Gastrocnemius medialis (tissue), 4 donors: ENCODE measurements around the gene MAPK8. TPM values are rescaled to one million over a fixed set of nuclear protein-coding genes. Genes with fewer than 3 reads are reported as not detected.

Source experiments
- ATAC-seq, 2 donors: fragments of 150-250 bp; one replicate each; pipeline ENCODE4 v1.9.1; 2016
- DNase-seq, 2 donors: peaks; one replicate each; pipeline ENCODE4 v3.0.0-alpha.2; 2019
- H3K27ac ChIP-seq, 4 donors: fragments of 200-600 bp; sonication (generic); 1 replicate in 1 of 4; 2 replicates in 3 of 4; pipeline ENCODE4 v1.5.1; 2016 to 2018; ENCODE audit warnings: mild to moderate bottlenecking in 2 of 4, moderate library complexity in 1 of 4
- H3K27me3 ChIP-seq, 3 donors: fragments of 200-600 bp; sonication (generic) in 2 of 3; 1 replicate in 1 of 3; 2 replicates in 2 of 3; pipeline versions ENCODE4 v1.5.1 to v1.6.0; 2016 to 2019; ENCODE audit warnings: mild to moderate bottlenecking in 1 of 3, moderate library complexity in 1 of 3
- H3K36me3 ChIP-seq, 2 donors: fragments of 200-600 bp; sonication (generic) in 1 of 2; one replicate each; pipeline ENCODE4 v1.5.1; 2017 to 2018
- H3K4me1 ChIP-seq, 2 donors: fragments of 200-600 bp; sonication (generic) in 1 of 2; one replicate each; pipeline ENCODE4 v1.5.1; 2016 to 2017; ENCODE audit warnings: mild to moderate bottlenecking in 2 of 2
- H3K4me3 ChIP-seq, 4 donors: fragments of 200-600 bp; sonication (generic) in 3 of 4; 1 replicate in 1 of 4; 2 replicates in 3 of 4; pipeline ENCODE4 v1.5.1; 2016 to 2019; ENCODE audit warnings: mild to moderate bottlenecking in 2 of 4
- H3K9me3 ChIP-seq, 3 donors: fragments of 200-600 bp; sonication (generic) in 2 of 3; 1 replicate in 1 of 3; 2 replicates in 2 of 3; pipeline ENCODE4 v1.5.1; 2016 to 2019
- CTCF ChIP-seq, 5 experiments: fragments of 450-650 bp in 3 of 5; fragments of 200-600 bp in 2 of 5; sonication (generic) in 2 of 5; IDR thresholded peaks in 4 of 5; conservative IDR thresholded peaks in 1 of 5; 1 replicate in 4 of 5; 2 replicates in 1 of 5; pipeline ENCODE4 v1.5.1; 2016 to 2019; ENCODE audit warnings: antibody characterized with exemption in 5 of 5, mild to moderate bottlenecking in 3 of 5, moderate library complexity in 3 of 5
- POLR2A ChIP-seq, 2 donors: fragments of 450-650 bp; IDR thresholded peaks; one replicate each; pipeline ENCODE4 v1.6.1; 2017; ENCODE audit warnings: antibody characterized with exemption in 2 of 2, mild to moderate bottlenecking in 2 of 2, moderate library complexity in 2 of 2
- in situ Hi-C, 4 donors: fragments of 200-750 bp; cut with MboI; loops; one replicate each; pipeline versions ENCODE4 v1.15.0 to v1.8.0; 2017; ENCODE audit warnings: low sequenced_read_pairs in 4 of 4
- intact Hi-C: fragments of 100-400 bp; cut with DNase I; formaldehyde crosslinking; loops from one replicate; pipeline ENCODE4 v1.15.1; 2023; ENCODE audit warnings: low total_unique reads
- total RNA-seq, 4 donors: library from RNA; depleted of rRNA; stranded (reverse); fragments of >200 nt; gene quantifications; one replicate each; pipeline versions ENCODE4 v1.1.0 to v1.2.3, GENCODE V29; 2016

Gene MAPK8
- total RNA-seq, 4 donors from 2014 or later: 25.6 to 52.1 (median 35.4) TPM

DNA sequence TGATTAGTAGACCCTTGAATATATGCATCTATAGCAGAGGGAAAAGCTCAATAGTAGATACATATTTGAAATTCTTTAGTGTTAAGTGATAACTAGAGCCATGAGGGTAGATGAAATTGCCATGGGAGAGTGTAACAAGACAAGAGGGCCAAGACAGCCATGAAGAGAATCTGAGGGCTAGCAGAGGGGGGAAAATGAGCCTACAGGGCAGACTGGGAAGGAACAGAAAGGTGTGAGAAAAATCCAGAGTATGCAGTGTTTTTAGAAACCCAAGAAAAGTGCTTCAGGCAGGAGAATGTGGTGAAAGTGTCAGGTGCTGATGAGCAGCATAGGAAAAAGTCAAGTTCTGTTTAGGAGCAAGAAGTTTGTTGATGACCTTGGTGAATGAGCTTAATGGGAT lies 63.0 kb downstream of the MAPK8 start:
- H3K27ac ChIP-seq: no peak overlapping the region
- intact Hi-C loops: no loop called here
- TF ChIP-seq CTCF (IDR thresholded peaks at IDR 0.05 in 4 of 5, conservative IDR thresholded peaks at IDR 0.05 in 1 of 5): no peak

GRCh38 chr10:48377751-48378530 lies 71.5 kb downstream of the MAPK8 start:
- in situ Hi-C loops (no loop called here), intact Hi-C loops (no loop called here)
- DNase-seq (no peak), ATAC-seq (no peak)
- no peak for TF ChIP-seq CTCF (IDR thresholded peaks at IDR 0.05 in 4 of 5, conservative IDR thresholded peaks at IDR 0.05 in 1 of 5)
- TF ChIP-seq POLR2A (IDR thresholded peaks at IDR 0.05): no peak
- Histone ChIP-seq H3K4me3 (no peak overlapping the region), H3K4me1 (no peaks in the 10 kb centered on the region), H3K9me3 (no peaks in the 10 kb centered on the region), H3K27ac (no peak overlapping the region), H3K36me3 (no peaks in the 10 kb centered on the region), H3K27me3 (no peaks in the 10 kb centered on the region)

More for the DNA sequence above, 63.0 kb downstream of the MAPK8 start:
- ATAC-seq (no peak), DNase-seq (no peak)
- no peak overlapping the region for H3K4me3 ChIP-seq
- H3K4me1 ChIP-seq: peaks cover 0 to 12% of the 10 kb centered on the region in 2 donors
- H3K9me3 ChIP-seq: no peaks in the 10 kb centered on the region
- in situ Hi-C loops: loop anchor here in 2 of 4 donors (25.0 kb wide), 1 partner anchor 168 kb away; no protein-coding TSS in a partner anchor
- H3K27me3 ChIP-seq: no peaks in the 10 kb centered on the region
- H3K36me3 ChIP-seq: no peaks in the 10 kb centered on the region

GRCh38 chr10:48378675-48379074 lies 72.2 kb downstream of the MAPK8 start:
- Histone ChIP-seq H3K36me3 (no peaks in the 10 kb centered on the region), H3K27ac (no peak overlapping the region), H3K27me3 (no peaks in the 10 kb centered on the region), H3K4me1 (no peaks in the 10 kb centered on the region), H3K4me3 (no peak overlapping the region), H3K9me3 (no peaks in the 10 kb centered on the region)
- TF ChIP-seq POLR2A (IDR thresholded peaks at IDR 0.05) (no peak), CTCF (IDR thresholded peaks at IDR 0.05 in 4 of 5, conservative IDR thresholded peaks at IDR 0.05 in 1 of 5) (no peak)
- intact Hi-C loops: no loop called here
- ATAC-seq: no peak
- DNase-seq: no peak
- in situ Hi-C loops: no loop called here

DNA sequence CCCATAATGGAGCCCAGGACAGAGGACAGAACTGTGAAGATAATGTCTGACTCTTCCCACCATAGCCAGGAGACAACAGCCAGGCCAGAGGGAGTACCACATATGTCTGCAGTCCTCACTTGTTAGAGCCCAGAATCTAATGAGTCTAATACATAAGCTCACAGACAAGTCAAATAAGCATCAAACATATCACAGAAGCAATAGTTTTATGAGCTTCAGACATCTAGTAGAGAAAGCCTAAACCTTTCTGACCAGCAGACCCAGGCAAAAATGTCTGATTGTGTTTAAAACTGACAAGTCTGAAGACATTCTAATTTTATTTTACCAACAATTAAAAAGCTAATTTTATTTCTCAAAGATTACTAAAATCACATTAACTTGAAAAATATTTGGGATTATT lies 75.5 kb downstream of the MAPK8 start:
- in situ Hi-C loops: no loop called here
- H3K27me3 ChIP-seq: no peaks in the 10 kb centered on the region
- intact Hi-C loops: no loop called here
- no peak overlapping the region for H3K4me3 ChIP-seq
- ATAC-seq (no peak), DNase-seq (no peak)
- H3K36me3 ChIP-seq: no peaks in the 10 kb centered on the region
- no peaks in the 10 kb centered on the region for H3K9me3 ChIP-seq
- H3K4me1 ChIP-seq: peaks cover 0 to 11% of the 10 kb centered on the region in 2 donors
- TF ChIP-seq POLR2A (IDR thresholded peaks at IDR 0.05) (no peak), CTCF (IDR thresholded peaks at IDR 0.05 in 4 of 5, conservative IDR thresholded peaks at IDR 0.05 in 1 of 5) (no peak)
- H3K27ac ChIP-seq: no peak overlapping the region
